CD4-positive, alpha-beta T cell treated with Interleukin-12 subunit alpha and Interleukin-12 subunit beta, for 1 hour (primary cell): Measurements from ENCODE around the gene ABCA10.

Experiments
- DNase-seq: peaks from one replicate; pipeline ENCODE4 v3.0.0-alpha.2; 2020

ABCA10 gene

DNA sequence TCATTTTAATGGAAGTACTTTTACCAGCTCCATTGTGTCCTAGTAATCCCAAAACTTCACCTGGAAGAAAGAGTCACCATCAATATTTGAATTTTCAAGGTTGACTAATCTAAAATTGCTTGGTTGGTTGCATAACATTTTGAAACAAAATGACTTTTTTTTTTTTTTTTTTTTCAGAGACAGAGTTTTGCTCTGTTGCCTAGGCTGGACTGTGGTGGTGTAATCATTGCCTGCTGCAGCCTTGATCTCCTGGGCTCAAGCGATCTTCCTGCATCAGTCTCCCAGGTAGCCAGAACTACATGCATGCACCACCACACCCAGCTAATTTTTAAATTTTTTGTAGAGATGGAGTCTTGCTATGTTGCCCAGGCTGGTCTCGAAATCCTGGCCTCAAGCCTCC, 74.4 kb downstream of the ABCA10 start:
- DNase-seq: no peak

- DNase-seq: no peak
Measured at GRCh38 chr17:69150333-69150732, 78.3 kb downstream of the ABCA10 start.

DNA sequence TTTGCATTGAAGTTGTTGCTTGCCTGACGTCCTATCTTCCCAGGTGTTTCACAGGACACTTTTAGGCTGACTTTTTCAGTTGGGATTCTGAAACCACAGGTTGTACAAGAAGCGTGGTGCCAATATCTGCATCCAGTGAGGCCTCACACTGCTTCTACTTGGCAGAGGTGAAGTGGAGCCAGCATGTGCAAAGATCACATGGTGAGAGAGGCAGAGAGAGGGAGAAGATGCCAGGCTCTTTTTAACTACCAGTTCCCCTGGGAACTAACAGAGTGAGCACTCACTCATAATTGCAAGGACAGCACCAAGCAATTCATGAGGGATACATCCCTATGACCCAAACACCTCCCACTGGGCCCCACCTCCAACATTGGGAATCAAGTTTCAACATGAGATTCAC, 81.2 kb downstream of the ABCA10 start:
- no peak for DNase-seq

- no peak for DNase-seq
Measured at GRCh38 chr17:69144331-69145255, 84.0 kb downstream of the ABCA10 start.

DNA sequence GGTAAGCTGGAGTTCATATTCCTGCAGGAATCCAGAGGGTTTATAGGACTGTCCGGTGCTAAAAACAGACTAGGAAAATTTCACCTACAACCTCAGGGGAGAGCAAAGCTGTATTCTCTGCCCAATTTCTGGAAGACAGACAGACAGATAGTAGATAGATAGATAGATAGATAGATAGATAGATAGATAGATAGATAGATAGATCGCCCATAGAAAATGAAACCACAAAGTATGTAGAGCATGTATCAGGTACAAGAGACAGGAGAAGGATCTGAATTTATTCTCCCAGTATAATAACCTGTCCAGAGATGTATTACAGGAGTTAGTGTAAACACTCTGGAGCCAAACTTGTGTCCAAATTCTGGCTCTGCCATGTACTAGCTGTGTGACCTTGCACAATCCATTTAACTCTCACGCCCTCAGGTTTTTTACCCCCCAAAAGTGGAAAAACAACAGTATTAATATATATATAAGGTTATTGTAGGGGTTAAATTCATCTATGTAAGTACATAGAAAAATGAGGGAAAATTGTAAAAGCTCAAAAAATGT, 84.9 kb downstream of the ABCA10 start:
- no peak for DNase-seq

GRCh38 chr17:69143151-69143550, 85.5 kb downstream of the ABCA10 start:
- no peak for DNase-seq

DNA sequence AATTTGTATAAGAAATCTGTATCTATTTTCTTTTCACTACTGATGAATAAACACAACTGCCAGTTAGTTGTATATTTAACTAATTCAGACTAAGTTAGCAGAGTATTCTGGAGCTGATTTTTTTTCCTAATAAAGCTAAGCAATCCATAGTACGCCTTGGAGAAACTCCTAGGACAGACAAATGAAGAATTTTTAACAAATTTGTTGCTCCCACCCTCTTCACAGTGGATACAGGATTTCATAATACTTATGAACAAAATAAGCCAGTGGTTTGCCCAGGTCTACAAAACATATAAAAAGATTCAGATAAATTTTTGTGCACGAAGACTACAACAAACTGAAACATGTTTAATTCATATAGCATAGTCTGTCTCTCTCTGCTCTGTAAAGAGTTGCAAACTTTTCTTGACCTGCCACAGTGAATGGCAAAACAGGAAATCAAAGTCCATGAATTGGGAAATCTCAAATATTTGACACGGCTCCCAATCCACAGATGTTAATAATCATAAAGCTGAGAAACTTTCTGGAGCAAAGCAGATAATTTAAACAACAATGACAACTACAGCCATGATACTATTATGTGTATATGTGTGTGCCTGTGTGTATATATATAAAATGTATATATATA, 86.3 kb downstream of the ABCA10 start:
- DNase-seq: no peak

GRCh38 chr17:69141431-69142174, 87.0 kb downstream of the ABCA10 start, which contains the start of gene ABCA6:
TSS of gene ABCA6 (minus strand) at chr17:69141895. CDS start at chr17:69140703, 1,192 bp downstream.
- no peak for DNase-seq

- DNase-seq: no peak
Measured at GRCh38 chr17:69134112-69134511, 94.5 kb downstream of the ABCA10 start.

DNA sequence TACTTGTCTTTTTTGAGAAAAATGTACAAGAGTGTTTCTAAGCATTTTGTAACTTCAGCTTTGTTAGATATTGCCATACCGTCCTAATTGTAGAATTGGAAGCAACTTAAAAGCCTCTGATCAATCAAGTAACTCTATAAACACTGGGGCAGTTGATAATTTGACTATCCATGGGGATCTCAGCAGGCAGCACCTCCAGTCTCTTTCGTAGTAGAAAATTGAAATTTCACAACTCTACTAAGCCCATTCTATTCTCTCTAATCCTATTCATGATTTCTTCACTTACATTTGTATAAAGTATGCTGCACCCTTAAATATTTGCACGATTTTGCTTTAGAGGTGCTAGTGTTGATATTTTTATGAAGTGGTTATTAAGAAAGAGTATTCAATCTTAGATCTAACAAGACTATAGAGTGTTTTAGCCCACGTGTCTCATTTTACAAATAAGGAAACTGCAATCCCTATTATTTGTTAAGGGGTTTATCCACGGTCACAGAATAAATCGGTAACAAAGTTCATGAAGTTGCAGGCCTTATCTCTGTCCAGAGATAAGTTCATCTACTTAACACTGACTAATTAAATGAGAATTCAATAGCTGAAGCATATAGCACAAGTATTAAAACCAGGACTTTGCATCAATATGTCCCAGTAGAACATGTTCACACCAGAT, 97.9 kb downstream of the ABCA10 start:
- DNase-seq: no peak

DNA sequence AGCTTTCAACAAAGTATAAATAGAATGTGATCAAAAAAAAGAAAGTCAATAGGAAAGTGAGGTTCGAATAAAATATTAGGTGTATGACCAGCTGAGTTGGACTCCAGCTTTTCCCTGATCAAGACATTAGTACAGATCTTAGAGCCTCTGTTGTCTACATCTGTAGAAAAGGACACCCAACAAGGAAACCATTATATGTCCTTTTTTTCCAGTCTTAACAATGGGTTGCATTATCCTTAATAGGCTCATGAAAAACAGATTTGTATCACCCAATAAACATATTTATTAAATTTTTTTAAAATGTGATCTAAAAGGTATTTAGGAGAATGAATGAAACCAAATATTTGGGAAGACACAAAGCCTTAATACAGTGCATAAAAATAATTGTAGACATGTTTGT, 105.0 kb downstream of the ABCA10 start:
- no peak for DNase-seq

DNA sequence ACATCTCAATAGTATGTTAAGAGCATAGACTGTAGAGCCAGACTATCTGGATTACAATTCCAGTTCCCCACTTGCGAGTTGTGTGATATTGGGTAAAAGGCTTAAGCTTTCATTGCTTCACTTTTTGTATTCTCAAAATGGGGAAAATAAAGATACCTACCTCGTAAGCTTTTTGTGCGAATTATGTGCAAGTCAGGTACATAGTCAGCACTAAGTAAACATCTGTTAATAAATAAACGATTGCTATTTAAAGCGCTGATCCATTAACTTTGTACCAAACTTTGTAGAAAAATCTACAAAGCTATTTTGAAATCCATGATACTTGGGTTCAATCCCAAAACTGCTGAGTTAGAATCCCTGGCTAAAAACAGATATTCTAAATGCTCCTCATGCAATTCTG, 106.6 kb downstream of the ABCA10 start:
- no peak for DNase-seq

- DNase-seq: no peak
Measured at GRCh38 chr17:69117855-69118784, 110.5 kb downstream of the ABCA10 start.

- no peak for DNase-seq
Measured at GRCh38 chr17:69111794-69112193, 116.8 kb downstream of the ABCA10 start.

- DNase-seq: no peak
Measured at GRCh38 chr17:69105907-69106730, 122.5 kb downstream of the ABCA10 start.

DNA sequence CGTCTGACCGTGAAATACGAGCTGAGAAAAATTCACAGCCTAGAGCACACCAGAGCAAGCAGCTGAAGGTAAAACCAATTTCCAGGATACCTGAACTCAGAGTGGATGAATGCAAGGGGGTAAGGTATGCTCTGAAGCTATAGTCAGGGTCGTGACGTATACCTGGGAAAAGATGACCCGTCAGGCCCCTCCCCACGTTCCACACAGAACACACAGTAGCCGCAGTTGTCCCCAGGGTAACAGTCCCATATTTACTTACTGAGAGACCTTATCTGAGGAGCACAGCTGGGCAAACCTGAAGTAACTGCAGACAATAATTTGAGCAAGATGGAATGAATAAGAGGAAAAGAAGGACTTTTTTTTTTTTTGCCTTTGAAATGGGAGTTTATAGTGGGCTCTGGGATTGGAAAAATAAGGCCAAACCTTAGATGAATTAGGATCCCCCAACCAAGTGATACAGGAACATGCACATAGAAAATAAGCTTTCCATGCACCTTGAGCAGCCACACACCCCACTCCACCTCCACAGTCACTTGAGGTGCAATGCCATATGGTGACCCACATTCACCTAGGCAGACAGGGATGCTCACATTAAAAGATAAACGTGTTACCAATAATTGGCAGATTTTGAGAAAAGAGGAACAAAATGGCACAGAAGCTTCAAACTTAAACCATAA, 124.9 kb downstream of the ABCA10 start:
- no peak for DNase-seq

GRCh38 chr17:69098625-69099024, 130.0 kb downstream of the ABCA10 start:
- DNase-seq: no peak
